ENCODE results near the gene SGMS1. TPM values are rescaled to one million over a fixed set of nuclear protein-coding genes. Genes with fewer than 3 reads are reported as not detected.
"Not testable (repeated sequence)": the region's sequence is repeated elsewhere in the genome, so short reads cannot be mapped to it uniquely, and the experiment has no call there.

Gene SGMS1
- total RNA-seq, 1 donor from 2014 or later, result 18.6 TPM

DNA sequence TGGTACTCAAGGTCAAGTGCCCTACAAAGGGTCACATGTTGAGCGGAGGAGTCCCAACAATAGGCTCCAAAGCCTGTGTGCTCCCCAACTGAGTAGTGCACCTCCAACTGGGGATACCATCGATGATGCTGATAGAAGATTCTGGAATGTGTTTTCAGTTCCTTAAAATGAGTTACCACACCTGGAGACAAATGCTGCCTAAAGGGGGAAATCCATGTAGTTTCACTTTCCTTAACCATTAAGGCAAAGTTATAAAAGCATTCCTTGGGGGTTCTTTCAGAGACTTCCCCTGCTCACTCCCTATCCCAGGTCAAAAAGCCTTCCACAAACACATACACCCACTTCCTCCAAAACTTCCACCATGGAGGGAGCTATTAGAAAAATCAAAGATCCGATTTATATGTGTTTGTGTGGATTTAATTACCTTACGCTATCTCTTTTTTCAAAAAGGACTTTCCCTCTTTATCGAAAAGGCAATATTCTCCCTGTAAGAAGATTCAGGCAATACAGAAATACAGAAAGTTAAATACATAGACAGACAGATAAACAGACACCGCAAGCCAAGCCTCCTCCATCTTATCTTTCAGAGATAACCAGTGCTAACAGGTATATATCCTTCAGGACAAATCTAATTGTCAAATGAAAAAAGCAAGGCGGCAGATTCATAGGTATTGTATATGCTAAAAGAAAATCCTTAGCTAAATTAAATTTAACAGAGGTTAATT lies 236.6 kb downstream of the SGMS1 start:
- Mint-ChIP-seq H3K27ac (no peak overlapping the region), H3K27me3 (ENCODE audit: insufficient read depth) (no peaks in the 10 kb centered on the region)
- intact Hi-C loops (cut with micrococcal nuclease), result loop anchor here (5.0 kb wide), 1 partner anchor 35 kb away; no protein-coding TSS in a partner anchor

DNA sequence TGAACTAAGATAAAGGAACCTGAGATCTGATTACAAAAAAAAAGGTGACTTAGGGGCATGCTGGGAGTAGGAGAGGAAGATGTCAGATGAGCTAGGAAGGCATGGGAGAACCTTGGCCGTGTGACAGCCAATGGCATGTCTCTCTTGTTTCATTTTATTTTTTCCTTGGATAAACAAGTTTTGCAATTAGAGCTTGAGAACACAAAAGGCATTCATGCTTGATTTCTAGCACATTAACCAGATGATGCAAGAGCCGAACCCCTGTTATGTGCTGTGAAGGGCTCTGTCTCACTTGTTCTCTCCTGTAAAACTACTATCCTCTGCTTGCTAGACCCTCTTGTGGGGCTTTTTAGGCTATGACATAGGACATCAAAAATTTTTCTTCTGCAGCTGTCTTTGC lies 238.1 kb downstream of the SGMS1 start:
- no peaks in the 10 kb centered on the region for H3K9me3 Mint-ChIP-seq
- no peak for DNase-seq (ENCODE audit: low spot score)
- no peaks in the 10 kb centered on the region for H3K36me3 Mint-ChIP-seq (ENCODE audit: low read depth)
- H3K27ac Mint-ChIP-seq, result no peak overlapping the region
- H3K27me3 Mint-ChIP-seq (ENCODE audit: insufficient read depth), result no peaks in the 10 kb centered on the region
- H3K4me1 Mint-ChIP-seq (ENCODE audit: low read depth), result peaks cover 27% of the 10 kb centered on the region
- no peak overlapping the region for H3K4me3 Mint-ChIP-seq
- intact Hi-C loops (cut with micrococcal nuclease), result loop anchor here (5.0 kb wide), 1 partner anchor 37 kb away; no protein-coding TSS in a partner anchor

More for the DNA sequence above, 236.6 kb downstream of the SGMS1 start:
- Mint-ChIP-seq H3K4me3 (no peak overlapping the region), H3K36me3 (ENCODE audit: low read depth) (no peaks in the 10 kb centered on the region), H3K9me3 (no peaks in the 10 kb centered on the region), H3K4me1 (ENCODE audit: low read depth) (peaks cover 25% of the 10 kb centered on the region)
- no peak for DNase-seq (ENCODE audit: low spot score)

GRCh38 chr10:50384898-50385297 lies 238.9 kb downstream of the SGMS1 start:
- intact Hi-C loops (cut with micrococcal nuclease), result loop anchor here (5.0 kb wide), 1 partner anchor 37 kb away; no protein-coding TSS in a partner anchor
- peaks cover 31% of the 10 kb centered on the region for H3K4me1 Mint-ChIP-seq (ENCODE audit: low read depth)
- peaks cover 2% of the 10 kb centered on the region for H3K36me3 Mint-ChIP-seq (ENCODE audit: low read depth)
- no peaks in the 10 kb centered on the region for H3K9me3 Mint-ChIP-seq
- H3K27ac Mint-ChIP-seq, result no peak overlapping the region
- H3K4me3 Mint-ChIP-seq, result no peak overlapping the region
- no peak for DNase-seq (ENCODE audit: low spot score)
- no peaks in the 10 kb centered on the region for H3K27me3 Mint-ChIP-seq (ENCODE audit: insufficient read depth)

GRCh38 chr10:50384238-50384637 lies 239.5 kb downstream of the SGMS1 start:
- H3K36me3 Mint-ChIP-seq (ENCODE audit: low read depth), result peaks cover 2% of the 10 kb centered on the region
- no peaks in the 10 kb centered on the region for H3K9me3 Mint-ChIP-seq
- H3K4me1 Mint-ChIP-seq (ENCODE audit: low read depth), result peaks cover 35% of the 10 kb centered on the region
- intact Hi-C loops (cut with micrococcal nuclease), result no loop called here
- H3K4me3 Mint-ChIP-seq, result no peak overlapping the region
- no peaks in the 10 kb centered on the region for H3K27me3 Mint-ChIP-seq (ENCODE audit: insufficient read depth)
- H3K27ac Mint-ChIP-seq, result no peak overlapping the region
- DNase-seq (ENCODE audit: low spot score), result no peak

- intact Hi-C loops (cut with micrococcal nuclease), result no loop called here
- H3K36me3 Mint-ChIP-seq (ENCODE audit: low read depth), result peaks cover 4% of the 10 kb centered on the region
- no peaks in the 10 kb centered on the region for H3K9me3 Mint-ChIP-seq
- H3K27me3 Mint-ChIP-seq (ENCODE audit: insufficient read depth), result no peaks in the 10 kb centered on the region
- no peak overlapping the region for H3K4me3 Mint-ChIP-seq
- H3K27ac Mint-ChIP-seq, result peak overlapping the region; percentile 2
- DNase-seq (ENCODE audit: low spot score), result no peak
- H3K4me1 Mint-ChIP-seq (ENCODE audit: low read depth), result peaks cover 38% of the 10 kb centered on the region
These were observed 241.2 kb downstream of the SGMS1 start for GRCh38 chr10:50382576-50383023.

GRCh38 chr10:50381642-50382041 lies 242.1 kb downstream of the SGMS1 start:
- no peak overlapping the region for H3K4me3 Mint-ChIP-seq
- H3K27ac Mint-ChIP-seq, result no peak overlapping the region
- peaks cover 6% of the 10 kb centered on the region for H3K9me3 Mint-ChIP-seq
- intact Hi-C loops (cut with micrococcal nuclease), result no loop called here
- no peaks in the 10 kb centered on the region for H3K27me3 Mint-ChIP-seq (ENCODE audit: insufficient read depth)
- no peak for DNase-seq (ENCODE audit: low spot score)
- peaks cover 12% of the 10 kb centered on the region for H3K36me3 Mint-ChIP-seq (ENCODE audit: low read depth)
- peaks cover 31% of the 10 kb centered on the region for H3K4me1 Mint-ChIP-seq (ENCODE audit: low read depth)

GRCh38 chr10:50379616-50380015 lies 244.1 kb downstream of the SGMS1 start:
- Mint-ChIP-seq H3K4me3 (no peak overlapping the region), H3K9me3 (peaks cover 6% of the 10 kb centered on the region), H3K27ac (no peak overlapping the region), H3K4me1 (ENCODE audit: low read depth) (peaks cover 17% of the 10 kb centered on the region), H3K27me3 (ENCODE audit: insufficient read depth) (no peaks in the 10 kb centered on the region), H3K36me3 (ENCODE audit: low read depth) (peaks cover 16% of the 10 kb centered on the region)
- intact Hi-C loops (cut with micrococcal nuclease), result no loop called here
- DNase-seq (ENCODE audit: low spot score), result no peak

GRCh38 chr10:50375745-50376144 lies 248.0 kb downstream of the SGMS1 start:
- peaks cover 16% of the 10 kb centered on the region for H3K36me3 Mint-ChIP-seq (ENCODE audit: low read depth)
- DNase-seq (ENCODE audit: low spot score), result no peak
- peaks cover 16% of the 10 kb centered on the region for H3K4me1 Mint-ChIP-seq (ENCODE audit: low read depth)
- H3K4me3 Mint-ChIP-seq, result no peak overlapping the region
- no peak overlapping the region for H3K27ac Mint-ChIP-seq
- H3K9me3 Mint-ChIP-seq, result peaks cover 6% of the 10 kb centered on the region
- intact Hi-C loops (cut with micrococcal nuclease), result no loop called here
- no peaks in the 10 kb centered on the region for H3K27me3 Mint-ChIP-seq (ENCODE audit: insufficient read depth)

DNA sequence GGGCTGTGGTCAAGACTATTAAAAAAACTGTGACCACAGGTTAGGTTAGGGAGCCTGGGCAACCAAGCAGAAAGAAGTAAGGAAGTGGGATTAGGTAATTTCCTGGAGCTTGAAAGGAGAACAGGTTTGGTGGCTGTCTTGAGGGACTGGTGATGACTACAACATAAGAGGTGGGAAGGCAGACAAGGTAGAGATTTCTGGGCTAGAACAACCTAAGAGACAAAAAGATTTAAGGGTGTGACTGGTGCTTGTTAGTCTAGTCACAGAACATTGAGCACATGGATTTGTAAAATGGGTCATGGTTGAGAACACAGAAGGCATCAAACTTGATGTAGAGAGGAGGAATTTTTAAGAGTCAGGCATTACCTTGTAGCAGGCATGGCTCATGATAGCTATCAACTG lies 248.7 kb downstream of the SGMS1 start:
- H3K9me3 Mint-ChIP-seq, result peaks cover 6% of the 10 kb centered on the region
- H3K36me3 Mint-ChIP-seq (ENCODE audit: low read depth), result peaks cover 15% of the 10 kb centered on the region
- H3K4me1 Mint-ChIP-seq (ENCODE audit: low read depth), result peaks cover 11% of the 10 kb centered on the region
- no peak overlapping the region for H3K27ac Mint-ChIP-seq
- H3K4me3 Mint-ChIP-seq, result no peak overlapping the region
- no peak for DNase-seq (ENCODE audit: low spot score)
- no peaks in the 10 kb centered on the region for H3K27me3 Mint-ChIP-seq (ENCODE audit: insufficient read depth)
- intact Hi-C loops (cut with micrococcal nuclease), result no loop called here

DNA sequence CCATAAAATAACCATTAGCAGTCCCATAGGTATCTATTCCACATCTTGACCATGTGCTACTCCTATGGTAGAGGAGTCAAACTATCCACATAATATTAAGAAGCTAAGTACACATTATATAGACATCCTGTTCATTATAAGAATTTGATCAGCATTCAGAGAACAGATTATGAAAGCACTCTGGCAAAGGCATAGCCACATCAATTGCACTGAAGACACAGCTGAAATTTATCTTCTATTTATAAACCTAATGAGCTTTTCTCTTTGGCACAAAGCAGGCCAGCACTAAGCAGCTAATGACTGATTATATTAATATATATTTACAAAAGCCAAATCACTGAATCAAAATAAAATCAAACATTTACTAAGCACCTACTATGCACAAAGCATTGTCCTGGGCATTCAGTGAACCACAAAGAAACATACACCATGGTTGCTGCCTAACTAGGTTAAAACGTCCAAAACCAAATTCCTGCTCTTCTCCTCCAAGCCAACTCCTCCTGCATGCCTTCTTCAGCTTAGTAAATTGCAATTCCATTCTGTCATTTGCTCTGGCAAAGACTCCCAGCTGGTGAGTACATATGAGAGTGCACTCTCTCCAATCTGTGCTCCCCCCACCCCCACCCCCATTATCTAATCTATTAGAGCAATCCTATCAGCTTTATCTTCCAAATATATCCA lies 249.8 kb downstream of the SGMS1 start:
- intact Hi-C loops (cut with micrococcal nuclease), result no loop called here
- peaks cover 6% of the 10 kb centered on the region for H3K9me3 Mint-ChIP-seq

DNA sequence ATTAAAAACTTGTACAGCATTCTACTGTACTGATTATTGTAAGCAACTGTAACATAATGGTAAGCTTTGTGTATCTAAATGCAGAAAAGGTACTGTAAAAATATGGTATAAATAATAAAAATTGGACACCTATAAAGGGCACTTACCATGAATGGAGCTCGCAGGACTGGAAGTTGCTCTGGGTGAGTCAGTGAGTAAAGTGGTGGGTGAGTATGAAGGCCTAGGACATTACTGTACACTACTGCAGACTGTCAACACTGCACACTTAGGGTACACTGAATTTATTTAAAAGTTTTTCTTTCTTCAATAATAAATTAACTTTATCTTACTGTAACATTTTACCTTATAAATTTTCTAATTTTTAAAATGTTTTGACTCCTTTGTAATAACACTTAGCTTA lies 253.8 kb downstream of the SGMS1 start:
- H3K27ac Mint-ChIP-seq, result no peak overlapping the region
- DNase-seq (ENCODE audit: low spot score), result no peak
- H3K27me3 Mint-ChIP-seq (ENCODE audit: insufficient read depth), result no peaks in the 10 kb centered on the region
- H3K4me1 Mint-ChIP-seq (ENCODE audit: low read depth), result no peaks in the 10 kb centered on the region
- H3K4me3 Mint-ChIP-seq, result no peak overlapping the region
- intact Hi-C loops (cut with micrococcal nuclease), result no loop called here
- H3K36me3 Mint-ChIP-seq (ENCODE audit: low read depth), result peaks cover 13% of the 10 kb centered on the region
- H3K9me3 Mint-ChIP-seq, result no peaks in the 10 kb centered on the region

More for the DNA sequence above, 249.8 kb downstream of the SGMS1 start:
- DNase-seq (ENCODE audit: low spot score), result no peak
- Mint-ChIP-seq H3K36me3 (ENCODE audit: low read depth) (peaks cover 17% of the 10 kb centered on the region), H3K4me1 (ENCODE audit: low read depth) (peaks cover 7% of the 10 kb centered on the region), H3K27ac (no peak overlapping the region), H3K4me3 (no peak overlapping the region), H3K27me3 (ENCODE audit: insufficient read depth) (no peaks in the 10 kb centered on the region)

- Mint-ChIP-seq H3K36me3 (ENCODE audit: low read depth) (peaks cover 26% of the 10 kb centered on the region), H3K4me3 (no peak overlapping the region), H3K27me3 (ENCODE audit: insufficient read depth) (no peaks in the 10 kb centered on the region), H3K27ac (no peak overlapping the region), H3K9me3 (peaks cover 7% of the 10 kb centered on the region), H3K4me1 (ENCODE audit: low read depth) (peaks cover 8% of the 10 kb centered on the region)
- intact Hi-C loops (cut with micrococcal nuclease), result loop anchor here (1.0 kb wide), 1 partner anchor 54 kb away; no protein-coding TSS in a partner anchor
- DNase-seq (ENCODE audit: low spot score), result no peak
These were observed 256.0 kb downstream of the SGMS1 start for GRCh38 chr10:50367732-50368131.

DNA sequence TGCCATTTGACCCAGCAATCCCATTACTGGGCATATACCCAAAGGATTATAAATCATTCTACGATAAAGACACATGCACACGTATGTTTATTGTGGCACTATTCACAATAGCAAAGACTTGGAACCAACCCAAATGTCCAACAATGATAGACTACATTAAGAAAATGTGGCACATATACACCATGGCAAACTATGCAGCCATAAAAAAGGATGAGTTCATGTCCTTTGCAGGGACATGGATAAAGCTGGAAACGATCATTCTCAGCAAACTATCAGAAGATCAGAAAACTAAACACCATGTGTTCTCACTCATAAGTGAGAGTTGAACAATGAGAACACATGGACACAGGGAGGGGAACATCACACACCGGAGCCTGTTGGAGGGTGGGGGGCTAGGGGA lies 257.3 kb downstream of the SGMS1 start:
- DNase-seq (ENCODE audit: low spot score); H3K4me3 Mint-ChIP-seq; H3K27ac Mint-ChIP-seq; intact Hi-C loops (cut with micrococcal nuclease); H3K27me3 Mint-ChIP-seq (ENCODE audit: insufficient read depth): not testable (repeated sequence)
- peaks cover 11% of the 10 kb centered on the region for H3K9me3 Mint-ChIP-seq
- H3K4me1 Mint-ChIP-seq (ENCODE audit: low read depth), result peaks cover 13% of the 10 kb centered on the region
- H3K36me3 Mint-ChIP-seq (ENCODE audit: low read depth), result peaks cover 29% of the 10 kb centered on the region

Measured in activated T-helper 1 cell treated with anti-CD3 and anti-CD28 coated beads, Interleukin-12 subunit alpha, Interleukin-12 subunit beta, Interleukin-2, Interleukin-4 antibody, amounts not matched to agents 30 ng/mL and 10 ng/mL and 1 ng/mL, durations not matched to agents 14 hours and 24 hours and 36 hours (primary cell).